ENCODE data around the gene EWSR1. TPM values are rescaled to one million over a fixed set of nuclear protein-coding genes. Genes with fewer than 3 reads are reported as not detected.
"Not testable (repeated sequence)": the region's sequence is repeated elsewhere in the genome, so short reads cannot be mapped to it uniquely, and the experiment has no call there.

The EWSR1 gene
- polyA plus RNA-seq, 10 donors: 133 to 217 (median 165) TPM

GRCh38 chr22:29334148-29334547, 66.1 kb downstream of the EWSR1 start:
- DNase-seq: no peak

- DNase-seq: no peak
Measured at GRCh38 chr22:29334696-29335344, 66.8 kb downstream of the EWSR1 start.

DNA sequence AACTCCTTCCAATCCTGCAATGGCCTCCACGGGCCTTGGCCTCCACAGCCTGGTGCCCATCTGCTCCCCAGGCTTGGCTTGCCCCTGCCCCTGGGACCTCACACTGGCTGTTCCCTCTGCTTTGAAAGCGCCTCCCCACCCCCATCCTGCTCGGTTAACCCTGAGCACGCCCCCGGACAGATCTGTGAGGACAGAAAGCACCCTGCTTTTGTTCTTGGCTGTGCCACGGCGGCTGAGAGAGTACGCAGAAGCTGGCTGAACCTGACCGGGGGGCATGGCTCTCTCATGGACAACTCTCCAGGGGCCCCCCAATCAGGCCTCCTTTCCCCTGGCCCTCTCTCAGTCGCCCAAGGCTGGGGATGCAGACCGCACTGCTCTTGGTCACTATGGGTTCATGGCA, 67.6 kb downstream of the EWSR1 start:
- DNase-seq: no peak

DNA sequence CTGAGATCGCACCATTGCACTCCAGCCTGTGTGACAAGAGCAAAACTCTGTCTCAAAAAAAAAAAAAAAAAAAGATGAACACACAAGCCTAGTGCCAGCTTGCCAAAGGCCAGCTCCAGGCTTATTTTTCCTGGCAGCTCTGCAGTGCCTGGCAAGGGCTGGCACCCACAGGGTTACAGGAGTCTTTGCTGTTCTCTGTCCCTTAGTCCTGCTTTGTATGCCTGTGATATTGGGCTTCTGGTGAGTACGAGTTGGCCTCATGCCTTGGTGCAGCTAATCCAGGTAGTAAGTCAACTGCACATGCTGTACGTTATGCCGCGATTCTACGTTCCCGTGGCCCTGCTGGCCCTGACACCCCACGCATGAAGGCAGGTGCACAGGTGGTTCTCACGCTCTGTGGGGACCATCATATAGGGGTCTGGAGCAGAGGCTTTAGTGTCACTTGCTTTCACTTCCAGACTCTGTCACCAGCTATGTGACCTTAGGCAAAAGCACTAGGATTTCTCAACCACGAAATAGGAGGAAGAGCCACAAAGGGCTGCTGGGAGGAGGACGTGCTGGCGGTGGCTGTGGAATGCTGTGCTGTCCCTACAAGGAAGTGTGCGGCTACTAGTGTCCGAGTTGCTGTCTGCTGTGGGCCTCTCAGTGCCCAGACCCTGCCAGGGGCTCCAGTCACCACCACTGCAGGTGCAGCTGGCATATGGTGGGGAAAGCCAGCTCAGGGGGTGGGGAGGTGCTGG, 68.9 kb downstream of the EWSR1 start:
- no peak for DNase-seq

DNA sequence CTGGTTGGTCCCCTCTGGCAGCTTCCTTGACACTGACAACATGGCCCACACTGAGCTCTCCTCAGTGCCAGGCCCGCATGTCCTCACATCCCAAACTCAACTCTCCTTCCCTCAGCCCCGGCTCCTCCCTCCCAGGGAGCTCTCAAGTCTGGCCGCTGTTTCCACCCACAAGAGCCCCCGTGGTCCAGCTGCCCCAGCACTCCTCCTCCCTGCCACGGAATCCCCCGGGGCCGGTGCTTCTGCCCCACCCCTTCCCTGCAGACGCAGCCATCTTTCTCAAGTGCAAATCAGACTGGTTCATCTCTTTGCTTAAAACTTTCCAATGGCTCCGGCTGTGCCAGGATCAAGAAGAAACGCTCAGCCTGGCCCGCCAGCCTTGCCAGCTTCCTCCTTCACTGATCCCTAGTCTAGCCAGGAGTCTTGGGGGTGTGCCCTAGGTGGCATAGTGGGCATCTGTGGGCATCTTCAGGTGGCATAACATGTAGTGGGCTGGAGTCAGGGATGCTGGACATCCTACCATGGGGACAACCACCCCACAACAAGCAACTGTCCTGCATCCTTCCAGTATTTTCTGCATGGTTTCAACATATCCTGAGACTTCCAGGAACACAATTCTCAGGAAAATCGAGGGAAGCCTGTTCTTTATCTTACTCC, 69.7 kb downstream of the EWSR1 start:
- no peak for DNase-seq

DNA sequence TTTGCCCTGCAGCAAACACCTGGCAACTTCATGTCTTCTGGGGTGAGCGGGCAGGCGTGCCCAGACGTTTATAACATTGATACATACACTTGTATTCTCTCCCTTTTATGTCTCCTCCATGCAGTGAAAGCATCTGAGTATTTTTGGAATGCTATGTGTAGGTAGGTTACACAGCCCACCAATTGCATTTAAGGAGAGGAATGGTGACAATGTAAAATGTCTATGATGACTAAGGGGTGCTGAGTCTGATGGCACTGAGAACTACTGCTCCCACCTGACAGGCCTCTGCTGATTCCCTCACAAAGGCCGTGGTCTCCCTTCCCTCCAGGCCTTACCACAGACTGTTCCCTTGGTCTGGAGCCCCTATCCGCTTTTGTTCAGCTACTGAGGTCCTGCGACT, 70.3 kb downstream of the EWSR1 start:
- DNase-seq: no peak

DNA sequence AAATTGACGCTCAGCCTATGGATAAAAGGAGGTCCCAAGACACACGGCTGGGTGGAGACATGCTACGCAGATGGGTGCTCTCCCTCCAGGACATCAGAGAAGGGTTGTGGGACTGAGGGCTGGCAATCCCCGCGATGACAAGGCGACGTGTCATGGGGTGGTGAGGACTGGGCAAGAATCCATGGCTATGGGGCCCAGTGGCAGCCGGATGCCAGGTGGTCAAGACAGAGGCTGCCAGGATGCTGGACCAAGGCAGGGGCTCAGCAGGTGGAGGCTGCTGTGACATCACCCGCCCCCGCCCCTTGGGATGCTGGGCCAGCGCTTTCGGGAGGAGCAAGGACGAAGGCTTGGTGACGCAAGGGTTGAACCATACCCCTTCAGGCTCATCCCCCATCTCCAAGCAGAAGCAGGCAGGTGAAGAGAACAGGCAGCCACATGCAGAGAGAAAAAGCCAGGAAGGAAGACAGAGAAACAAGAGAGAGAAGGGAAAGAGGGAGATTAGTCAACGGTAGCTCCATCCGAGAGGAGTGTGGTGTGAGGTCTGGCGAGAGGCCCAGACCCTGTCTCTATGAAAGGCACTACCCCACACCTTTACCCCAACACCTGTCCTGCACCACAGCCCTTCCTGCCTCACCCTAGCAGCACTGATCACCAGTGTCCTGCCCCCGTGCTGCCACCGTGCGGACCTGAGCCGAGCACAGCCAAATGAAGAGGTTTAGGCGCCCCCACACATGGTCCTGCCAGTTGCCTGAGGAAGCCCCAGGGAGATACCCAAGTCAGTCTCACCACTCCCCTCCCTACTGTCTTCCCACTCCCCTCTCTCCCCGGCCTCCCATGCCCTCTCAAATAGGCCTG, 71.5 kb downstream of the EWSR1 start:
- no peak for DNase-seq

DNA sequence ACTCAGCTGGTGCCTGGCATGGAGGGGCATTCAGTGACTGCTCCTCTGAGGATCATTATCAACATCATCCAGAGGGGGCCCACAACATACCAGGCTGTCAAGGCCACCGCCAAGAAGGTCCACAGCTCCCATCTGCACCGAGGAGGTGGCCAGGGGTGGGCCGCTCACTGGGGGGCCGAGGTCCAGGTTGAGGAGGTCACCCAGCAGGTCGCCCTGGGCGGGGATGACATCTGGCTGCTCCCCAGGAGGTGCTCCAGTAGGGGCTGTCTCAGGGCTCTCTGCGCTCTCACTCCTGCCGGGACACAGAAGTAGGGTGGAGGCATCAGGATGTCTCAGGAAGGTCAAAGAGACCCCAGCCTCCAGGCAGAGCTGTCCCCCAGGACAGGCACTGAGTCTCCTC, 72.5 kb downstream of the EWSR1 start:
- no peak for DNase-seq

DNA sequence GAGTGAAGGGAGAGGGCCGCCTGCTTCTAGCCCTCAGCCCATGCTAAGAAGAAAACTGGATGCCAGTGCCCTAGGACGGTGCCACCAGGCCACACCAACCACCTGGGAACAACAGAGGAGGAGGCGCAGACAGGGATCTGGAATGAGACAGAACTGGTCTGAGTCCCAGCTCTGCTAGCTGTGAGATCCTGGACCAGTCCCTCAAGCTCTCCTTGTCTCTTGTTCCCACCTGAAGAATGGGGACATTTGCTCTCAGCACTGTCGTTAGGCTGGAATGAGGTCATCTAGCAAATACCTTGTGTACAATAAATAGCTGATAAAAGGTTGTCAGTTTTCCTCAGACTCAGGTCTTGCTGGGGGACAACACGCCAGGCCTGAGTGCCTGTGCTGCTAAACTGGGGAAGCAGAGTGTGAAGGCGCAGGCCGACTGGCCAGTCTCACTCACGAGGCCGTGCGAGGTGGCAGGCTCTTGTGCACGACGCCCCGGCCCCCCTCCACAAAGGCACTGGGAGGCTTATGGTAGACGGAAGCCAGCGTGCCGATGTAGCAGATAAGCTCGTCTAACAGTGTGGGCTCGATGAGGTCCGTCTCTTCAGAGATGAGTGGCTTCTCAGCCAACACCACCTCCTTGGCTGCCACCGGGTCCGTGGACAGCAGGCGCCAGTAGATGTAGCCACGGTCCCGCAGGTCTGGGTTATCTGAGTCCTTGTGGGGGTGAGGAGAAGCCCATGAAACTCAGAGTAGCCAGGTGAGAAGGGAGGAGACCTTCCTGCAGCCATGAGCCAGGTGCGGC, 73.2 kb downstream of the EWSR1 start:
- DNase-seq: no peak

- DNase-seq: no peak
Measured at GRCh38 chr22:29341849-29342127, 73.7 kb downstream of the EWSR1 start.

- DNase-seq: no peak
Measured at GRCh38 chr22:29342177-29342576, 74.1 kb downstream of the EWSR1 start.

GRCh38 chr22:29342577-29343312, 74.7 kb downstream of the EWSR1 start:
- DNase-seq: no peak

GRCh38 chr22:29343313-29343805, 75.3 kb downstream of the EWSR1 start:
- DNase-seq: no peak

- peak; percentile 59 to 84 (median 71) for DNase-seq
Measured at GRCh38 chr22:29344137-29344536, 76.1 kb downstream of the EWSR1 start.

DNA sequence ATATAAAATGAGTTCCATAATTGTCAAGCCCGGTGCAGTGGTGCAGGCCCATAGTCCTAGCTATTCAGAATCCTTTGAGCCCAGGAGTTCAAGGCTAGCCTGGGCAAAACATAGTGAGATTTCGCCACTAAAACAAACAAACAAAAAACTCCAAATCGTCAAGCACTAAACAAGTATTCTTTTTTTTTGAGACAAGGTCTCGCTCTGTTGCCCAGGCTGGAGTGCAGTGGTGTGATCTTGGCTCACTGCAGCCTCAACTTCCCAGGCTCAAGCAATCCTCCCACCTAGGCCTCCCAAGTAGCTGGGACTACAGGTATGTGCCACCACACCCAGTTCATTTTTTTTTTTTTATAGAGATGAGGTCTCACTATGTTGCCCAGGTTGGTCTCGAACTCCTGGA, 76.8 kb downstream of the EWSR1 start:
- DNase-seq: not testable (repeated sequence)

GRCh38 chr22:29345932-29346331, 77.9 kb downstream of the EWSR1 start:
- no peak for DNase-seq

GRCh38 chr22:29346659-29347058, 78.6 kb downstream of the EWSR1 start:
- no peak for DNase-seq

DNA sequence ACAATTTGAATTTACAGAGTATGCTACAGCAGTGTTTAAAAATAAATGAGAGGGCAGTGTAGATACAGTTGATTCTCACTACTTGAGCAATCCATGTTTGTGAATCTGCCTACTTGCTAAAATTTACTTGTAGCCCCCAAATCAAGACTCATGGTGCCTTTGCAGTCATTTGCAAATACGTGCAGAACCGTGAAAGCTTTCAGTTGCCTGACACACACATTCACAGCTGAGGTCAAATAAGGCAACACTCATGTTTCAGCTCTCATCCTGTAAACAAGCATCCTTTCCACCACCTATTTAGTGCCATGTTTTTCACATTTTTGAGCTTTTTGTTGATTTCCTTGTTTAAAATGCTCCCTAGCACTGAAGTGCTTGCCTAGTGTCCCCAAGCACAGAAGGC, 80.0 kb downstream of the EWSR1 start:
- DNase-seq: no peak

DNA sequence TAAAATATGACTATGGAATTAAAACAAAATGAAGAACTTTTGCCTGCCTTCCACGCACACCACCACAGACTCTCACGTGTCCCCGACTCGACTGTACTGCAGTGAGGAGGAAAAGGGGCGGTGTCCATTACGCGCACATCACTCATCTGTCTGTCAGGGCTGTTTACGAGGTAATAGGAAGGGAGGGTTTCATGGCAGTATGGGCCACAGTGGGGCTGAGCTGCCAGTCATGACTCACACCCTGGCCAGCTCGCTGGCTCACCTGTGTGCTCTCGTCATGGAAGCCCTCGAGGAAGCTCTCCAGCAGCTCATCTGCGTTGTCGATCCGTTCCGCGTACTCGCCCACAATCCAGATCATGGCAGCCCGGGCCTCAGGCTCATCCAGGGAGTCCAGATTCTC, 80.9 kb downstream of the EWSR1 start:
- no peak for DNase-seq
